Measurements from ENCODE around the gene CDC42BPB. TPM values are rescaled to one million over a fixed set of nuclear protein-coding genes. Genes with fewer than 3 reads are reported as not detected.

The CDC42BPB gene
- total and polyA plus RNA-seq, 2 of the 13 experiments (the other 11 are each of a cell fraction or from before 2014, with no cell fraction given) = 19.7 to 32.3 TPM

DNA sequence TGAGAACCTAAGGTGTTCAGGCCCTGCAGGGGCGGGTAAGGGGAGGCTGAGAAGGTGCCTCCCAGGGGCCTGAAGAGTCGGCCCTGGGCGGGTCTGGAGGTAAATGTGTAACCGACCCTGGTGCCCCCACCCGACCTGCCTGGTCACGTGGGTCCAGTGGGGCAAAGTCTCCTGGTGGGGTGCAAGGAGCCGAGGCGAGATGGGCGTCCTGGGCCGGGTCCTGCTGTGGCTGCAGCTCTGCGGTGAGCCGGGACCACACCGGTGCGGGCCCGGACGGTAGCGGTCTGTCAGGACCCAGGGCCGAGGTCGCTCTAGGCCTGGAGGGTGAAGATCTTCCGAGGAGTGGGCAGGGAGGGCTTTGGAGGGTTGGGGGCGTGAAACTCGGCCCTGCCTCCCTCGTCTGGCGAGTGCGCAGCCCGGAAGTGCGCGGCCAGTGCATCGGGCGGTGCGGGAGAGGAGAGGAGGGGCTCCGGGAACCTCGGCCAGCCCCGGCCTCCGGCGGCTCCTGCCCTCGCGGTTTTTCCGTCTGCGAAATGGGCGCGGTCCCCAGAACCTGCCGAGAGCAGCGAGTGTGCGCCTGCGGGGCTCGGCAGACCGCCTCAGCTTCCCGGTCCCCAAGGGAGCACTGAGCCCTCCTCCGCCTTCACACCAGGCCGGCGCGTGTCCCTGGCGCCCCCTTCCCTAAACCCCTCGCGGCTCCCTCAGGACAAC lies 134.7 kb downstream of the CDC42BPB start, which contains the start of gene AMN (continued):
- TF ChIP-seq, protein P1, sequence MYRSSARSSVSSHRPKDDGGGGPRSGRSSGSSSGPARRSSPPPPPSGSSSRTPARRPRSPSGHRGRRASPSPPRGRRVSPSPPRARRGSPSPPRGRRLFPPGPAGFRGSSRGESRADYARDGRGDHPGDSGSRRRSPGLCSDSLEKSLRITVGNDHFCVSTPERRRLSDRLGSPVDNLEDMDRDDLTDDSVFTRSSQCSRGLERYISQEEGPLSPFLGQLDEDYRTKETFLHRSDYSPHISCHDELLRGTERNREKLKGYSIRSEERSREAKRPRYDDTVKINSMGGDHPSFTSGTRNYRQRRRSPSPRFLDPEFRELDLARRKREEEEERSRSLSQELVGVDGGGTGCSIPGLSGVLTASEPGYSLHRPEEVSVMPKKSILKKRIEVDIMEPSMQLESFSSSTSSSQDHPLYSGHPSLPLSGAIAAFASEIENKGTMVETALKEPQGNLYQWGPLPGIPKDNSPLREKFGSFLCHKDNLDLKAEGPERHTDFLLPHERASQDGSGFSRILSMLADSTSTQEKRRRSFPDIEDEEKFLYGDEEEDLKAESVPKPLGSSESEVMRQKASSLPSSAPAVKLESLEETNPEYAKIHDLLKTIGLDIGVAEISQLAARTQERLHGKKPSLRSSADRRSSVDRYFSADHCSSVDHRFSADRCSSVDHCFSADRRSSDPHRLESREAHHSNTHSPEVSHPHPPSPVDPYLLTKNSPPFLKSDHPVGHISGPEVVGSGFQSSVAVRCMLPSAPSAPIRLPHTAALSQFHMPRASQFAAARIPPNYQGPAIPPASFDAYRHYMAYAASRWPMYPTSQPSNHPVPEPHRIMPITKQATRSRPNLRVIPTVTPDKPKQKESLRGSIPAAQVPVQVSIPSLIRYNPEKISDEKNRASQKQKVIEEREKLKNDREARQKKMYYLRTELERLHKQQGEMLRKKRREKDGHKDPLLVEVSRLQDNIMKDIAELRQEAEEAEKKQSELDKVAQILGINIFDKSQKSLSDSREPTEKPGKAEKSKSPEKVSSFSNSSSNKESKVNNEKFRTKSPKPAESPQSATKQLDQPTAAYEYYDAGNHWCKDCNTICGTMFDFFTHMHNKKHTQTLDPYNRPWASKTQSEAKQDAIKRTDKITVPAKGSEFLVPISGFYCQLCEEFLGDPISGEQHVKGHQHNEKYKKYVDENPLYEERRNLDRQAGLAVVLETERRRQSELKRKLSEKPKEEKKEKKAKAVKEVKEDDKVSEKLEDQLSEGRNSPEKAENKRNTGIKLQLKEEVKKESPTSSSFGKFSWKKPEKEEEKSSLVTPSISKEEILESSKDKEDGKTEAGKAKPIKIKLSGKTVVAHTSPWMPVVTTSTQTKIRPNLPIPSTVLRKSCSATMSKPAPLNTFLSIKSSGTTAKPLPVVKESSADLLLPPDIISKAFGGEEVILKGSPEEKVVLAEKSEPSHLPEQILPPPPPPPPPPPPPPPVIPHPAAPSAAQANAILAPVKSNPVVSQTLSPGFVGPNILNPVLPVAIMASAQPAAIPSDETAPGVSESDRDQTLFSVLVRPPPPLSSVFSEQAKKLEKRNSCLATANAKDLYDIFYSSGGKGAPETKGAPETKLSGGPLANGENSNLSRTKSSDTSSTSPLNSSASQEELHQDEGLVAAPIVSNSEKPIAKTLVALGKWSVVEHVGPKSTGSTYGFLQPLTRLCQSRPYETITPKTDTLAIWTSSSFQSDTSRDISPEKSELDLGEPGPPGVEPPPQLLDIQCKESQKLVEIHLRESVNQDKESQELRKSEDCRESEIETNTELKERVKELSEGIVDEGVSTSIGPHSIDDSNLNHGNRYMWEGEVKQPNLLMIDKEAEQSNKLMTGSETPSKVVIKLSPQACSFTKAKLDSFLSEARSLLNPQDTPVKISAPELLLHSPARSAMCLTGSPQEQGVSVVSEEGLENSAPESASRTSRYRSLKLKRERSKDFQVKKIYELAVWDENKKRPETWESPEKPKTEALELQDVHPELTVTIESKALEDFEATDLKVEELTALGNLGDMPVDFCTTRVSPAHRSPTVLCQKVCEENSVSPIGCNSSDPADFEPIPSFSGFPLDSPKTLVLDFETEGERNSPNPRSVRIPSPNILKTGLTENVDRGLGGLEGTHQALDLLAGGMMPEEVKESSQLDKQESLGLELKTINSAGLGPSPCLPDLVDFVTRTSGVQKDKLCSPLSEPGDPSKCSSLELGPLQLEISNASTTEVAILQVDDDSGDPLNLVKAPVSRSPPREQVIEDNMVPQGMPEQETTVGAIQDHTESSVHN (CRISPR knock-in tag; IDR thresholded peaks at IDR 0.05) = no peak
- TF ChIP-seq, protein P2, sequence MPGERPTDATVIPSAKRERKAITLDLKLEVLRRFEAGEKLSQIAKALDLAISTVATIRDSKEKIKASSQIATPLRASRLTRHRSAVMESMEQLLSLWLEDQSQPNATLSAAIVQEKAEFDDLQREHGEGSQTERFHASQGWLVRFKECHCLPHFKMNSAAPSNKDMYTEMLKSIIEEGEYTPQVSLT (CRISPR knock-in tag; IDR thresholded peaks at IDR 0.05; ENCODE audit: borderline replicate concordance, low read depth) = no peak
- TF ChIP-seq ZNF713 (CRISPR knock-in tag; IDR thresholded peaks at IDR 0.05) = 0 out of 2 replicates have a peak, but pooled peaks have one; percentile 40
- TF ChIP-seq RORA (CRISPR knock-in tag; IDR thresholded peaks at IDR 0.05) = no peak
- peak; percentile 52; the same call in 1 of the 2 replicates for TF ChIP-seq ZNF331 (CRISPR knock-in tag; IDR thresholded peaks at IDR 0.05)
- peak; percentile 82; the same call in 1 of the 2 replicates for TF ChIP-seq NFKB2 (CRISPR knock-in tag; IDR thresholded peaks at IDR 0.05; ENCODE audit: borderline replicate concordance)
- TF ChIP-seq, protein P3, sequence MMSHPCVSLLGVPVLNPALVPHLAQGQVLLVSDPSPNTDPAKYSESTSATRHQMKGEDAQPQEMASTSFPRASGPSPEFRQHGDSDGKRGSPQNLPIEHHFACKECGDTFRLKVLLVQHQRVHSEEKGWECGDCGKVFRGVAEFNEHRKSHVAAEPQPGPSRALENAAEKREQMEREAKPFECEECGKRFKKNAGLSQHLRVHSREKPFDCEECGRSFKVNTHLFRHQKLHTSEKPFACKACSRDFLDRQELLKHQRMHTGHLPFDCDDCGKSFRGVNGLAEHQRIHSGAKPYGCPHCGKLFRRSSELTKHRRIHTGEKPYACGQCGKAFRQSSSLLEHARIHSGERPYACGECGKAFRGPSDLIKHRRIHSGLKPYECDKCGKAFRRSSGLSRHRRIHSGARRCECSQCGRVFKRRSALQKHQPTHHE (CRISPR knock-in tag; IDR thresholded peaks at IDR 0.05; ENCODE audit: borderline replicate concordance) = 0 out of 2 replicates have a peak, but pooled peaks have one; percentile 41
- 0 out of 2 replicates have a peak, but pooled peaks have one; percentile 49 for TF ChIP-seq TMF1 (CRISPR knock-in tag; IDR thresholded peaks at IDR 0.05; ENCODE audit: low read depth)
- TF ChIP-seq NFYB (CRISPR knock-in tag; IDR thresholded peaks at IDR 0.05) = no peak; the same call in 1 of the 2 replicates
- TF ChIP-seq HHEX (CRISPR knock-in tag; IDR thresholded peaks at IDR 0.05) = no peak
- TF ChIP-seq PTBP1 (IDR thresholded peaks at IDR 0.05; ENCODE audit: low read depth, low read length, poor library complexity, severe bottlenecking) = no peak
- no peak for TF ChIP-seq ZNF496 (CRISPR knock-in tag; IDR thresholded peaks at IDR 0.05; ENCODE audit: insufficient replicate concordance)
- peak; percentile 77; the same call in 1 of the 2 replicates for TF ChIP-seq NRL (CRISPR knock-in tag; IDR thresholded peaks at IDR 0.05; ENCODE audit: borderline replicate concordance)
- TF ChIP-seq, protein P4, sequence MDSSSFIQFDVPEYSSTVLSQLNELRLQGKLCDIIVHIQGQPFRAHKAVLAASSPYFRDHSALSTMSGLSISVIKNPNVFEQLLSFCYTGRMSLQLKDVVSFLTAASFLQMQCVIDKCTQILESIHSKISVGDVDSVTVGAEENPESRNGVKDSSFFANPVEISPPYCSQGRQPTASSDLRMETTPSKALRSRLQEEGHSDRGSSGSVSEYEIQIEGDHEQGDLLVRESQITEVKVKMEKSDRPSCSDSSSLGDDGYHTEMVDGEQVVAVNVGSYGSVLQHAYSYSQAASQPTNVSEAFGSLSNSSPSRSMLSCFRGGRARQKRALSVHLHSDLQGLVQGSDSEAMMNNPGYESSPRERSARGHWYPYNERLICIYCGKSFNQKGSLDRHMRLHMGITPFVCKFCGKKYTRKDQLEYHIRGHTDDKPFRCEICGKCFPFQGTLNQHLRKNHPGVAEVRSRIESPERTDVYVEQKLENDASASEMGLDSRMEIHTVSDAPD (CRISPR knock-in tag; IDR thresholded peaks at IDR 0.05) = no peak
- TF ChIP-seq TBX2 (CRISPR knock-in tag; IDR thresholded peaks at IDR 0.05; ENCODE audit: borderline replicate concordance) = peak; percentile 84
- peak; percentile 81 for TF ChIP-seq ZSCAN31 (CRISPR knock-in tag; IDR thresholded peaks at IDR 0.05; ENCODE audit: low read depth)
